A549 (cell line): ENCODE measurements around the gene BBS9.

ENCODE experiments used
- BHLHE40 ChIP-seq: IDR thresholded peaks from 2 replicates; pipeline ENCODE4 v1.6.1; 2012; ENCODE audit warnings: low read depth, low read length, inconsistent platforms
- ESRRA ChIP-seq: fragments of 150-350 bp; IDR thresholded peaks from 2 replicates; pipeline ENCODE4 v1.6.1; 2014; ENCODE audit warnings: mild to moderate bottlenecking, low read length, borderline replicate concordance
- FOSL2 ChIP-seq, 2 experiments: fragments of 450-650 bp in 1 of 2; fragments of >200 bp in 1 of 2; sonication (Bioruptor Twin) in 1 of 2; formaldehyde crosslinking; IDR thresholded peaks; 2 replicates each; pipeline versions ENCODE4 v1.5.0 to v1.6.1; 2016 to 2020; ENCODE audit warnings: mild to moderate bottlenecking in 1 of 2, moderate library complexity in 1 of 2
- HDAC2 ChIP-seq: fragments of 200-600 bp; sonication (generic); IDR thresholded peaks from 2 replicates; pipeline ENCODE4 v1.6.1; 2016
- MAFK ChIP-seq: fragments of 450-650 bp; IDR thresholded peaks from 2 replicates; pipeline ENCODE4 v1.6.1; 2014; ENCODE audit not compliant: partially characterized antibody
- MAZ ChIP-seq: fragments of 150-350 bp; IDR thresholded peaks from 2 replicates; pipeline ENCODE4 v1.6.1; 2014; ENCODE audit warnings: antibody characterized with exemption, low read depth, low read length, borderline replicate concordance
- RAD21 ChIP-seq, 2 experiments: fragments of >200 bp in 1 of 2; sonication (Bioruptor Twin) in 1 of 2; formaldehyde crosslinking in 1 of 2; IDR thresholded peaks in 1 of 2; conservative IDR thresholded peaks in 1 of 2; 2 replicates in 1 of 2; 3 replicates in 1 of 2; pipeline ENCODE4 v1.6.1; 2012 to 2018; ENCODE audit warnings: inconsistent platforms in 1 of 2
- SREBF2 ChIP-seq: fragments of 450-650 bp; IDR thresholded peaks from 2 replicates; pipeline ENCODE4 v1.6.1; 2014; ENCODE audit warnings: mild to moderate bottlenecking, moderate library complexity
- TF ChIP-seq, protein P1 (sequence below): fragments of >200 bp; sonication (Bioruptor Twin); formaldehyde crosslinking; IDR thresholded peaks from 3 replicates; pipeline ENCODE4 v1.5.1; 2016
- TF ChIP-seq, protein P2 (sequence below): fragments of 200-600 bp; sonication (generic); IDR thresholded peaks from 2 replicates; pipeline ENCODE4 v1.6.1; 2016; ENCODE audit warnings: antibody characterized with exemption, mild to moderate bottlenecking, moderate library complexity
- TF ChIP-seq, protein P3 (sequence below): IDR thresholded peaks from 2 replicates; pipeline ENCODE4 v1.6.1; 2012

DNA sequence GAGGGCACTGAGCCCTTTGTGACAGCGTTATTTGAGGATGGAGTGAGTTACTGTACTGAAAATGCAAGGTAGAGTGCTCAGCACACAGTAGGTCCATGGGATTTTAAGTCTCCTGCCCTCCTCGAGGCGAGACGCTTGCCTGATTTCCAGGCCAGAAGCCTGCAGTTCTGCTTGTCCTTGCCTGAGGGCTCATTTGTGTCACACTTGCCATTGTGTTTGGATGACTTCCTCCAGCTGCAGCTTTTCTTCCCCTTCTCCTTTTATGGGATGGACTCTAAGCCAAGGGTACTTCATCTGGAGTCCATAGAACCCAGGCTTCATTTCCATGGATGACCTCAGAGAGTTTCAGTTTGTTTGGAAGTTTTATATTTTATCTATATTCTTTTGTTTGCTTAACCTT lies 471.7 kb downstream of the BBS9 start:
- TF ChIP-seq, protein P1, sequence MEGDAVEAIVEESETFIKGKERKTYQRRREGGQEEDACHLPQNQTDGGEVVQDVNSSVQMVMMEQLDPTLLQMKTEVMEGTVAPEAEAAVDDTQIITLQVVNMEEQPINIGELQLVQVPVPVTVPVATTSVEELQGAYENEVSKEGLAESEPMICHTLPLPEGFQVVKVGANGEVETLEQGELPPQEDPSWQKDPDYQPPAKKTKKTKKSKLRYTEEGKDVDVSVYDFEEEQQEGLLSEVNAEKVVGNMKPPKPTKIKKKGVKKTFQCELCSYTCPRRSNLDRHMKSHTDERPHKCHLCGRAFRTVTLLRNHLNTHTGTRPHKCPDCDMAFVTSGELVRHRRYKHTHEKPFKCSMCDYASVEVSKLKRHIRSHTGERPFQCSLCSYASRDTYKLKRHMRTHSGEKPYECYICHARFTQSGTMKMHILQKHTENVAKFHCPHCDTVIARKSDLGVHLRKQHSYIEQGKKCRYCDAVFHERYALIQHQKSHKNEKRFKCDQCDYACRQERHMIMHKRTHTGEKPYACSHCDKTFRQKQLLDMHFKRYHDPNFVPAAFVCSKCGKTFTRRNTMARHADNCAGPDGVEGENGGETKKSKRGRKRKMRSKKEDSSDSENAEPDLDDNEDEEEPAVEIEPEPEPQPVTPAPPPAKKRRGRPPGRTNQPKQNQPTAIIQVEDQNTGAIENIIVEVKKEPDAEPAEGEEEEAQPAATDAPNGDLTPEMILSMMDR, result no peak
- TF ChIP-seq MAZ (no peak), ESRRA (no peak), FOSL2 (IDR thresholded peaks at IDR 0.05) (no peak), FOSL2 (CRISPR knock-in tag; IDR thresholded peaks at IDR 0.05) (no peak), HDAC2 (no peak), MAFK (no peak), BHLHE40 (no peak), SREBF2 (no peak), RAD21 (conservative IDR thresholded peaks at IDR 0.05 in 1 of 2, IDR thresholded peaks at IDR 0.05 in 1 of 2) (no peak)
- TF ChIP-seq, protein P2, sequence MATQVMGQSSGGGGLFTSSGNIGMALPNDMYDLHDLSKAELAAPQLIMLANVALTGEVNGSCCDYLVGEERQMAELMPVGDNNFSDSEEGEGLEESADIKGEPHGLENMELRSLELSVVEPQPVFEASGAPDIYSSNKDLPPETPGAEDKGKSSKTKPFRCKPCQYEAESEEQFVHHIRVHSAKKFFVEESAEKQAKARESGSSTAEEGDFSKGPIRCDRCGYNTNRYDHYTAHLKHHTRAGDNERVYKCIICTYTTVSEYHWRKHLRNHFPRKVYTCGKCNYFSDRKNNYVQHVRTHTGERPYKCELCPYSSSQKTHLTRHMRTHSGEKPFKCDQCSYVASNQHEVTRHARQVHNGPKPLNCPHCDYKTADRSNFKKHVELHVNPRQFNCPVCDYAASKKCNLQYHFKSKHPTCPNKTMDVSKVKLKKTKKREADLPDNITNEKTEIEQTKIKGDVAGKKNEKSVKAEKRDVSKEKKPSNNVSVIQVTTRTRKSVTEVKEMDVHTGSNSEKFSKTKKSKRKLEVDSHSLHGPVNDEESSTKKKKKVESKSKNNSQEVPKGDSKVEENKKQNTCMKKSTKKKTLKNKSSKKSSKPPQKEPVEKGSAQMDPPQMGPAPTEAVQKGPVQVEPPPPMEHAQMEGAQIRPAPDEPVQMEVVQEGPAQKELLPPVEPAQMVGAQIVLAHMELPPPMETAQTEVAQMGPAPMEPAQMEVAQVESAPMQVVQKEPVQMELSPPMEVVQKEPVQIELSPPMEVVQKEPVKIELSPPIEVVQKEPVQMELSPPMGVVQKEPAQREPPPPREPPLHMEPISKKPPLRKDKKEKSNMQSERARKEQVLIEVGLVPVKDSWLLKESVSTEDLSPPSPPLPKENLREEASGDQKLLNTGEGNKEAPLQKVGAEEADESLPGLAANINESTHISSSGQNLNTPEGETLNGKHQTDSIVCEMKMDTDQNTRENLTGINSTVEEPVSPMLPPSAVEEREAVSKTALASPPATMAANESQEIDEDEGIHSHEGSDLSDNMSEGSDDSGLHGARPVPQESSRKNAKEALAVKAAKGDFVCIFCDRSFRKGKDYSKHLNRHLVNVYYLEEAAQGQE, result no peak
- TF ChIP-seq, protein P3, sequence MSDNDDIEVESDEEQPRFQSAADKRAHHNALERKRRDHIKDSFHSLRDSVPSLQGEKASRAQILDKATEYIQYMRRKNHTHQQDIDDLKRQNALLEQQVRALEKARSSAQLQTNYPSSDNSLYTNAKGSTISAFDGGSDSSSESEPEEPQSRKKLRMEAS, result no peak
